IMR-90 (cell line): ENCODE results near the gene TLL1. TPM values are rescaled to one million over a fixed set of nuclear protein-coding genes. Genes with fewer than 3 reads are reported as not detected.

Source experiments
- ATAC-seq: fragments of 200-7000 bp; cut with Tn5 transposase; 2 replicates; pipeline ENCODE4 v1.9.1; 2020; ENCODE audit warnings: low read depth, mild to moderate bottlenecking, moderate library complexity
- BruUV-seq: library from RNA; stranded (reverse); fragments of 400-500 nt; replicated peaks from 2 replicates; lab custom pipeline; 2021; lab: Mats Ljungman, UMichigan
- CTCF ChIA-PET: fragments of 300-600 bp; formaldehyde crosslinking; extraction: SDS; loops from one replicate; lab custom pipeline; 2021; ENCODE audit warnings: antibody characterized with exemption; lab: Yijun Ruan, JAX
- POLR2A ChIA-PET: fragments of 300-600 bp; sonication (Branson Sonifier 250); formaldehyde crosslinking; loops from one replicate; lab custom pipeline; 2022; ENCODE audit warnings: antibody characterized with exemption; ENCODE audit not compliant: unreplicated experiment; lab: Charles Lee
- DNase-seq: peaks from one replicate; pipeline ENCODE4 v3.0.0; 2013
- H2AFZ ChIP-seq: replicated peaks from 2 replicates; pipeline ENCODE3; 2013; ENCODE audit warnings: low read length, mild to moderate bottlenecking; ENCODE audit not compliant: poor library complexity
- H2AK5ac ChIP-seq: 2 replicates; pipeline ENCODE4 v1.6.1; 2013; ENCODE audit warnings: low read depth, low read length, inconsistent platforms
- H2AK9ac ChIP-seq: replicated peaks from 2 replicates; pipeline ENCODE3; 2013; ENCODE audit warnings: mild to moderate bottlenecking, low read depth, low read length, moderate library complexity; ENCODE audit not compliant: poor library complexity
- H2BK120ac ChIP-seq: 2 replicates; pipeline ENCODE4 v1.6.1; 2013; ENCODE audit warnings: low read depth, low read length, inconsistent platforms
- H2BK15ac ChIP-seq: 3 replicates; pipeline ENCODE4 v1.6.1; 2013; ENCODE audit warnings: low read depth, low read length, inconsistent platforms
- H2BK20ac ChIP-seq: 2 replicates; pipeline ENCODE4 v1.6.1; 2013; ENCODE audit warnings: low read depth, mild to moderate bottlenecking, inconsistent platforms, low read length, moderate library complexity
- H2BK5ac ChIP-seq: 2 replicates; pipeline ENCODE4 v1.6.1; 2013; ENCODE audit warnings: mild to moderate bottlenecking, low read depth, low read length, inconsistent platforms; ENCODE audit not compliant: poor library complexity, severe bottlenecking
- H3K14ac ChIP-seq: replicated peaks from 2 replicates; pipeline ENCODE4 v1.6.1; 2013; ENCODE audit warnings: low read depth, low read length, inconsistent platforms
- H3K18ac ChIP-seq: 2 replicates; pipeline ENCODE4 v1.6.1; 2013; ENCODE audit warnings: low read depth, low read length, control low read depth
- H3K23ac ChIP-seq: 2 replicates; pipeline ENCODE4 v1.6.1; 2013; ENCODE audit warnings: low read depth, low read length, inconsistent platforms
- H3K27ac ChIP-seq: 2 replicates; pipeline ENCODE4 v1.5.1; 2013; ENCODE audit warnings: mild to moderate bottlenecking, control low read depth, low read length; ENCODE audit not compliant: insufficient read depth
- H3K27me3 ChIP-seq: 2 replicates; pipeline ENCODE4 v1.6.1; 2013; ENCODE audit warnings: low read length; ENCODE audit not compliant: control insufficient read depth, insufficient read depth
- H3K36me3 ChIP-seq: 2 replicates; pipeline ENCODE4 v1.6.1; 2013; ENCODE audit warnings: low read length, mixed read lengths; ENCODE audit not compliant: control insufficient read depth, insufficient read depth
- H3K4ac ChIP-seq: 2 replicates; pipeline ENCODE4 v1.6.1; 2013; ENCODE audit warnings: low read depth, low read length, inconsistent platforms
- H3K4me1 ChIP-seq: 2 replicates; pipeline ENCODE4 v1.6.1; 2013; ENCODE audit warnings: low read length, mixed read lengths; ENCODE audit not compliant: control insufficient read depth, insufficient read depth
- H3K4me2 ChIP-seq: 2 replicates; pipeline ENCODE4 v1.6.1; 2013; ENCODE audit warnings: low read depth, mild to moderate bottlenecking, control low read depth, low read length, moderate library complexity
- H3K4me3 ChIP-seq: 2 replicates; pipeline ENCODE4 v1.5.1; 2013; ENCODE audit warnings: low read depth, mild to moderate bottlenecking, control low read depth, low read length, moderate library complexity; ENCODE audit not compliant: insufficient read depth
- H3K56ac ChIP-seq: 2 replicates; pipeline ENCODE4 v1.6.1; 2013; ENCODE audit warnings: low read length, inconsistent platforms; ENCODE audit not compliant: insufficient read depth; ENCODE audit errors: extremely low read depth
- H3K79me1 ChIP-seq, 2 experiments: 2 replicates each; pipeline ENCODE4 v1.6.1; 2013; ENCODE audit warnings: low read length in 2 of 2, inconsistent platforms in 1 of 2, low read depth in 1 of 2
- H3K9ac ChIP-seq: 2 replicates; pipeline ENCODE4 v1.6.1; 2013; ENCODE audit warnings: low read depth, low read length, control low read depth
- H3K9me1 ChIP-seq: 2 replicates; pipeline ENCODE4 v1.6.1; 2013; ENCODE audit warnings: low read length, inconsistent platforms; ENCODE audit not compliant: insufficient read depth
- H3K9me3 ChIP-seq: 2 replicates; pipeline ENCODE4 v1.6.1; 2013; ENCODE audit warnings: low read length; ENCODE audit not compliant: control insufficient read depth, insufficient read depth
- H4K20me1 ChIP-seq: 2 replicates; pipeline ENCODE4 v1.6.1; 2013; ENCODE audit warnings: low read length, inconsistent platforms; ENCODE audit not compliant: insufficient read depth
- H4K5ac ChIP-seq: 2 replicates; pipeline ENCODE4 v1.6.1; 2013; ENCODE audit warnings: mild to moderate bottlenecking, low read depth, low read length, control low read depth
- H4K8ac ChIP-seq, 2 experiments: 2 replicates each; pipeline ENCODE4 v1.6.1; 2013; ENCODE audit warnings: low read depth in 2 of 2, low read length in 2 of 2, control low read depth in 1 of 2, inconsistent platforms in 1 of 2
- H4K91ac ChIP-seq: 2 replicates; pipeline ENCODE4 v1.6.1; 2013; ENCODE audit warnings: low read depth, low read length, inconsistent platforms; ENCODE audit not compliant: insufficient read depth
- CEBPB ChIP-seq: IDR thresholded peaks from 2 replicates; pipeline ENCODE4 v1.6.1; 2012; ENCODE audit warnings: low read depth, low read length, improper control_type of control experiment
- FOS ChIP-seq: fragments of 150-350 bp; IDR thresholded peaks from 2 replicates; pipeline ENCODE4 v1.6.1; 2016; ENCODE audit warnings: low read depth, low read length
- WGBS, 2 experiments: methylation state at CpG; one replicate each; pipeline versions ENCODE4 v1.1.5 to v1.1.7; 2013; ENCODE audit warnings: missing lambda C conversion rate in 2 of 2; ENCODE audit not compliant: insufficient read length in 1 of 2; ENCODE audit errors: extremely low coverage in 2 of 2; 5-methylcytosine and 5-hydroxymethylcytosine counted together
- dilution Hi-C: fragments of 300-500 bp; cut with HindIII; formaldehyde crosslinking; loops from one replicate; pipeline ENCODE4 v1.14.3; 2018; ENCODE audit warnings: low sequenced_read_pairs; ENCODE audit not compliant: unreplicated experiment
- in situ Hi-C: fragments of 300-500 bp; cut with MboI; formaldehyde crosslinking; loops from 3 replicates; pipeline ENCODE4 v1.14.3; 2019; ENCODE audit warnings: low sequenced_read_pairs, inconsistent platforms, mixed read lengths
- intact Hi-C: fragments of 100-400 bp; cut with micrococcal nuclease; formaldehyde crosslinking; loops from 2 replicates; pipeline ENCODE4 v1.10.0; 2022
- polyA plus RNA-seq, 3 experiments: library from polyadenylated mRNA; depleted of rRNA; stranded (reverse); fragments of >200 nt; gene quantifications; 2 replicates each; pipeline ENCODE4 v1.2.3, GENCODE V29; 2012; ENCODE audit warnings: low replicate concordance in 1 of 3
- total RNA-seq: library from RNA; depleted of rRNA; stranded (reverse); fragments of >200 nt; gene quantifications from 2 replicates; pipeline ENCODE4 v1.2.3, GENCODE V29; 2012

Gene TLL1
- total and polyA plus RNA-seq, 2 of the 4 experiments (the other 2 are of a cell fraction) = not detected

DNA sequence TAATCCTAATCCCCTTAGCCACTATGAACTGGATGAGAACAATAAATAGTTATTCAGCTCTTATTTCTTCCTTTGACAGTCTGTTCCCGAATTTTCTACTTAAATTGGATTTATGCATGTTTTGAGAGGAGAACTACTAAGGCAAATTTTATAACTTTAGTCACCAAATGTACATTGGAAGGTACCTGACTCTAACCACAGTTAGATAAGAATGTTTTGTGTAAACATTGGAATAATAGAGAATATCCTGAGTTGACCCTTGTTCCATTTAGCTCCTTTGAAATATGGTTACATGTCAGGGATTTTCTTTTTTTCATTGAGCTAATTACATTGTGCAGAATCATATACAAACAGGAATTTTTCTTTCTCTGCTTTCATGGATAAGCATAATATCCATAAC lies 202.6 kb downstream of the TLL1 start:
- Histone ChIP-seq H3K27ac (no peak overlapping the region), H2BK5ac (no peak overlapping the region), H3K36me3 (no peaks in the 10 kb centered on the region), H3K56ac (no peak overlapping the region), H3K9me1 (no peaks in the 10 kb centered on the region), H3K9me3 (peaks cover 7% of the 10 kb centered on the region), H2BK15ac (no peak overlapping the region), H3K4me2 (no peak overlapping the region), H4K20me1 (no peaks in the 10 kb centered on the region), H3K4me3 (no peak overlapping the region), H3K18ac (no peak overlapping the region), H3K4ac (no peak overlapping the region), H3K4me1 (no peaks in the 10 kb centered on the region), H3K9ac (no peak overlapping the region), H3K27me3 (no peaks in the 10 kb centered on the region), H2AK9ac (no peak overlapping the region), H3K79me1 (no peaks in the 10 kb centered on the region), H2BK120ac (no peak overlapping the region), H2AK5ac (no peak overlapping the region), H2BK20ac (no peak overlapping the region), H3K14ac (no peak overlapping the region), H4K91ac (no peak overlapping the region), H3K23ac (no peak overlapping the region), H4K8ac (no peak overlapping the region), H4K5ac (no peak overlapping the region), H2AFZ (no peak overlapping the region)
- ChIA-PET POLR2A (no interaction called here), CTCF (no interaction called here)
- dilution Hi-C loops (no loop called here), in situ Hi-C loops (loop anchor here (25.0 kb wide), 1 partner anchor 938 kb away; no protein-coding TSS in a partner anchor), intact Hi-C loops (no loop called here)
- no peak for DNase-seq
- no TSS peak for BruUV-seq
- TF ChIP-seq FOS (no peak), CEBPB (no peak)
- no CpG with 5 or more reads among the region's 1 CpG for WGBS, 2 experiments
- no peak for ATAC-seq
